ENCODE measurements around the gene ATXN10.

ATXN10 gene

DNA sequence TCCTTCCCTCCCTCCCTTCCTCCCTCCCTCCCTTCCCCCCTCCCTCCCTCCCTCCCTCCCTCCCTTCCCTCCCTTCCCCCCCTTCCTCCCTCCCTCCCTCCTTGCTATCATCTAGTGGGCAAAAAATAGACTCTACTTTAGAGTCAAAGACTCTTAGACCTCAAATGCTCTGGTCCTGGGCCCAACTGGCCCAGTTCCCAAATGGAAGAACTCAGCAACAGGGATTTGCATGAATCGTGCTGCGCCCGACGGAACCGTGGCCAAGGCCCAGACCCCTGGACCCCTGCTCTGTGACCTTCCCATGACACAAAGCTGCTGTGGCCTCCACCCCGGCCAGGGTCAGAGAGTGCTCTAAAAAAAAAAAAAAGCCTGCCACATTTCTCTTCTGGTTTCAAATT, 207.9 kb downstream of the ATXN10 start:
- no peak for DNase-seq (ENCODE audit: low read depth, low spot score)

DNA sequence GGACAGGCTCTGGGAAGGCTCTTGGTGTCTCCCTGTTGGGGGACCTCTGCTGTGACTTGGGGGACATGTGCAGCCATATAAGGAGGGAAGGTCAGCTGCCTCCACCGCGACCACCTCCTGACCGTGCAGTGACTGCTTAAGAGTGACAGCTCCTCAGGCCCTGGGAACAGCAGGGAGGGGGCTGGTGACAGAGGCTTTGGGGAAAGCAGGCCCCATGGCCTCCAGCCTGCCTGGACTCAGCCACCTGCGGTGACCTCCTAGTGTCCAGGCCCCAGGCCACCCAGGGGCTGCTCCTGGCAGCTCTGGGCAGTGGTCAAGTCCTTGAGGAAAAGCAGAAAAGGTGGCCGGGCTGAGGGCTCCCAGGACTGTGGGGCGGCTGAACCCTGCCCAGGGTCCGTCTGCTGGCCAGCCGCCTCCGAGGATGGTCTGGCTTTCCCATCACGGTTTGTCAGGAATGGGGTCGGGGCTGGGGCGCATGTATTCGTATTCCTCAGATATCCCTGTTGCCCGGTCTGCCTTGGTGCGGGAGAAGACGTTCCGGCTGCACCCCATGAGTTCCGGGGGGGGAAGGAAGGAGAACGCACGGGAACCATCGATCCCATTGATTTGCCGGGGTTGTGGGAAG, 208.6 kb downstream of the ATXN10 start:
- no peak for DNase-seq (ENCODE audit: low read depth, low spot score)
- no peak overlapping the region for H3K4me3 ChIP-seq (ENCODE audit: low read length)

More for the DNA sequence above, 207.9 kb downstream of the ATXN10 start:
- no peak overlapping the region for H3K4me3 ChIP-seq (ENCODE audit: low read length)

DNA sequence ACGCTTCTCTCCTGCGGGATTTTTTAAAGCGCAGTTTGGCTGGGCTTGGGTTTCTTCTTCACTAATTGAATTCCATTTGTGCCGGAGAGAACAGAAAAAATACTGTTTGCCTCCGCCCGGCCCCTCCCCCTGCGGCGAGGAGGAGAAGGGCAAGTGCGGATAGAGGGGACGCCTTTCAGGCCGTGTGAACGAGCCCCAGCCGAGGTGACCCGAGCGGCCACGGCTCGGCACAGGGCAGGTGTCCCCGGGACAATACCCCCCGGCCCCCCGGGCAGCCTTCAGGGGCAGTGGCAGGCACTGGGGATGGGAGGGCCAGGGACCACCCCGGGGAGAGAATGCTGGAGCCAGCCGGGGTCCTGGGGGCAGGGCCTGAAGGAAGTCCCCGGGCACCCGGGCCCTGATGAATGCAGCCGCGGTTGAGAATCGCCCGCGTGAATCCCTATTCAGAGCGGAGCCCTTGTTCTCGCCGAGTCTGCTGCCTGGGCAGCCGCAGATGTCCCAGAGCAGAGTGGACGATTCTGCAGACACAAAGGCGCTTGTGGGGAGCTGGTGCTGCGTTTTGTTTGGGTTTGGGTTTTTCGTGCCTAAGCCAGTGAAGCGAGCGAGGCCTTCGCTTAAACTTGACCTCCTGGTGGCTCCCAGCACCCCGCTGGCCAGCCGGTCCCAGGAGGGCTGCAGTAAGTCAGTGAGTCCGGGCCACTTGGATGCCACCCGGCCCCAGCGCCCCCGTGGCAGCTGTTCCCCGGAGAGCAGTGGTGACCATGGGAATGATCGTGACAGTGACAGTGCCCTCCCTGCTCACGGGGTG, 209.3 kb downstream of the ATXN10 start:
- DNase-seq (ENCODE audit: low read depth, low spot score): no peak
- no peak overlapping the region for H3K4me3 ChIP-seq (ENCODE audit: low read length)

DNA sequence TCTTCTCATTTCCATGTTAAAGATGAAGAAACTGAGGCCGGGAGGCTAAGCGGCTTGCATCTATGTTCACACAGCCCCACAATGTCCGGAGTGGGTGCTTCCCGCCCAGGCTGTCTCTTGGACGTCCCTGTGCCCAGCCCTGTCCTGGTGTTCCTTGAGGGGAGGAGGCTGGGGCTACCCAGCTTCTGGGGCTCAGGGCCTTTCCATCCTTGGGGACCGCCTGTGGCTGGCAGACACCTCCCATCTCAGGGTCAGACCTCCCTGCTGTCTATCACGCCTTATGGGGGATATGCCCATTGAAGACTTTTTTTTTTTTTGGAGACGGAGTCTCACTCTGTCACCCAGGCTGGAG, 209.9 kb downstream of the ATXN10 start:
- no peak overlapping the region for H3K4me3 ChIP-seq (ENCODE audit: low read length)

DNA sequence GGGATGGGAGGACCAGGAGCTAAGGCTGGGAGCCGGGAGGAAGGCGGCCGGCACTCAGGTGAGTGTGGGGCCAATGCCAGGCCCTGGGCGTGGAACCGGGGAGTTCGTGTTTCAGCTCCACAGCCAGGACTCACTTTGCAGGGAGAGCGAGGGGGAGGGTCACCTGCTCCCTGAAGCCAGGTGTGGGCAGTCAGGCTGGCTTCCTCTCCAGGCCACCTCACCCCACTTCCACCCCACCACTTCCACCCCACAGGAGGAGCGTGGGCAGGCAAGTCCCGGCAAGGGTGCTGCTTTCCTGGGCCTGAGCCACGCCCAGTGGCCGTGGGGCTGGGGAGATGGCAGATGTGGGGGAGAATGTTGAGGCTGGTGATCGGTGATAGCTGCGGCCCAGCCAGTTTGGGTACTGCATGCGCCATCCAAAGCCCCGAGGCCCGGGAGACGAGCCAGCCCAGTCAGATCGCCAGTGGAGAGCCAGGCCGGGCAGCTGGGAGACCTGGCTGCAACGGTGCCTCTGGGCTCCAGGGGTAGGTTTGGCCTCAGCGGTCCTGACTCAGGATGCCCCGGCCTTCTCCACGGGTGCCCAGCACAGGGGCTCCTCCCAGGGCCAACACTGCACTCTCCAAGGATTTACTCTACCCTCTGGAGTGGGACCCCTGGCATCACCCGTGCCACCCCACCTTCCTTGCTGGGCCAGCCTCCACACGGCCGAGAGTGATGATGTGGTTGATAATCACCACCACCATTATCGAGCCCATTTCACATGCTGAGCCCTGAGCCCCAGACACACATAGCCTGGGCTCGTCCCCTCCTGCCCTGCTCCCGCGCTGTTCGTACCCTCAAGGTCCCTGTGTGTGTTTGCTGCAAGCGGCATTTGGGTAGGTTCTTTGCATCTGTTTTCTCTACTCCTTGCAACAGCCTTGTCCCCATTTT, 211.5 kb downstream of the ATXN10 start:
- DNase-seq (ENCODE audit: low read depth, low spot score): no peak
- no peak overlapping the region for H3K4me3 ChIP-seq (ENCODE audit: low read length)

More for the DNA sequence above, 209.9 kb downstream of the ATXN10 start:
- no peak for DNase-seq (ENCODE audit: low read depth, low spot score)

DNA sequence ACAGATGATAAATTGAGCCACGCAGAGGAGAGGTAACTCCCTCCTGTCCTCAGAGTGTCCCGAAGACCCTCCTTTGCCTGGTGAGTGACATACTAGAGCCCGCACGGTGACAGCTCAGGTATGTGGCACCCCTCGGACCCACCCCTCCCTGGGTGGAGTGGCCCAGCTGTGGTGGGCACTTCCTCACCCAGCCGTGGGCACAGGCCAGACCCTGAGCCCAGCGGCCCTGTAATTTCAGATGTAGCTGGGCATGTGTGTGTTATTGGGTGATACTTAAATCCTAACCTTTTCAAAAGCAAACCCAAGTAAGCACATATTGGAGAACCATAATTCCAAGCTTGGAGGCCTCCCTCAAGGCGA, 212.2 kb downstream of the ATXN10 start:
- H3K4me3 ChIP-seq (ENCODE audit: low read length): no peak overlapping the region
- no peak for DNase-seq (ENCODE audit: low read depth, low spot score)

- no peak for DNase-seq (ENCODE audit: low read depth, low spot score)
- no peak overlapping the region for H3K4me3 ChIP-seq (ENCODE audit: low read length)
Observed at GRCh38 chr22:45884201-45885062, 212.8 kb downstream of the ATXN10 start.

DNA sequence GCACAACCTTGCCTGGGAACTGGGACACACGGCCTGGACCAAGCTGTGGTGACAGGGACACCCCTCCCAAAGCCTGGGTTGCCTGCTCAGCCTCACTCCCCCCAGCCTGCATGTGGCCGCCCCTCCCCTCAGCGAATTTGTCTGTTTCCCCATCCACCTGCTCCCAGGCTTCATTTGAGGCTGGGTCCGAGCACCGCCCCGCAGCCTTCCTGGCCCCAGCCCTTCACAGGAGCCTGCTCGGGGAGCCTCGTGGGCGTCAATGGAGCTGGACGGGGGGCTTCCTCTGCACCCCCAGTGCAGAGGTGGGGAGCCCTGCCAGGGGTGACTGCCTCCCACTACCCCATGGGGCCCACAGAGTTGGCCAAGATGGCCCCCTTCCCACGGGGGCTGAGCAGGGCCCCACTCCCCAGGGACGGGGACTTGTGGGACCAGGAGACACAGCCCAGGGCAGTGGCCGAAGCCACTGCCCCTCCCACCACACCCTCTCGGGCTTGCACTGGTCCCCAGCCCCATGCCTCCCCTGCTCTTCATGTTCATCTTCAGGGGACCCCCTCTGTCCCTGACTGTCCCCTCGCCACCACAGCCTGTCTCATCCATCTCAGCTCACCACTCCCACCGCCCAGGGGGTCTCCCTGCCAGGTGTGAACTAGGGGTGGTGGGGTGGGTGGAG, 213.7 kb downstream of the ATXN10 start:
- no peak for DNase-seq (ENCODE audit: low read depth, low spot score)
- no peak overlapping the region for H3K4me3 ChIP-seq (ENCODE audit: low read length)

- DNase-seq (ENCODE audit: low read depth, low spot score): no peak
- H3K4me3 ChIP-seq (ENCODE audit: low read length): no peak overlapping the region
Observed at GRCh38 chr22:45885941-45886395, 214.3 kb downstream of the ATXN10 start.

DNA sequence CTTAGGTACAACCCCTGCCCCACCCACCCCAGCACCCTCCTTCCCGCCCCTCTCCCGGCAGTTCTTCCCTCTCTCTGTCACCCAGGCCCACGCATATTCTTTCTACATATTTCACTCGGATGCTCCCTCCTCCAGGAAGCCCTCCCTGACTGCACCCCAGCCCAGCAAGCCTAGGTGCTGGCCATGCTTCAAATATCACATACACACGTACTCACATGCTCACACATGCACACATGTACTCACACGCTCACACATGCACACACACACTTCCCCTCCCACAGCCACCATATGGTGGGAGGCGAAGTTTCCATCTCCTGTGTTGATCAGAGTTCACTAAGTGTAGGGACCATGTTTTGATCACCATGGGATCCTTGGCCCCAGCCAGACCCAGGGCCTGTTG, 214.9 kb downstream of the ATXN10 start:
- no peak overlapping the region for H3K4me3 ChIP-seq (ENCODE audit: low read length)
- DNase-seq (ENCODE audit: low read depth, low spot score): no peak

GRCh38 chr22:45887202-45888131, 215.8 kb downstream of the ATXN10 start:
- DNase-seq (ENCODE audit: low read depth, low spot score): no peak
- no peak overlapping the region for H3K4me3 ChIP-seq (ENCODE audit: low read length)

DNA sequence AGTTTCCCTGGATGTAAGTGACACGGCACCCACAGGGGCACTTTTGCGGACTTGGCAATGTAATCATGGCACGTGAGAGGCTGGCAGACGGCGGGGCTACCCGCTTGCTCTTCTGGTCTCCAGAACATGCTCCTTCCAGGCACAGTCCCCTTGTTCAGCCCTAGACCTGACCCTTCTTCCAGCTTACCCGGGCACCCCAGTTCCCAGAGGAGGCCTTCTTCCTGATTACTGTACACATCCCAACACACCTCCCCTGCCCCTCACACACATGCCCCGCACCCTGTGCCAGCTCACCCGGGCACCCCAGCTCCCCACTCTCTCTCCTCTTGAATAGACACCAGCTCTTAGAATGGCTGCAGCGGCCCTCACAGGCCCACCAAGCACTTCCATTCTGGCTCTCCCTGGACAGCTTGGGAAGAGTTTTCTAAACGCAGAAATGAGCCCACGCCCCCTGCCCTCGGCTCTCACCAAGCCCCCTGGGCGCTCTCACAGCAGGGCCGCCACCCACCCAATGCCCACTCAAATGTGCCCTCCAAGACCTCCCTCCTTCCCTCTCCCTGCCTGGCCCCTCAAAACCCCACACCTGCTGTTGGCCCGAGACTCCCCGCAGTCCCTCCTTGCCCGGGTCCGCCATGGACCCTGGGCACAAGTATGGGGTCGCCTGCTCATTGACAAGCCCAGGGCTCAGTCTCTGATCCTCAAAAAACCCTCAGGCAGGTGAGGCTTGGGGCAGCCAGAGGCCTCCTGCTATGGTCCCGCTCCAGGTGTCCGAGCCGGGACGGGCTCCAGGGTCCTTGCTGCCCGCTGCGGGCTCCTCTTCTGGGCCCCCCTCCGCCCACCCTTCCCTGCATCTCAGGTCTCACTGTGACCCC, 216.8 kb downstream of the ATXN10 start:
- no peak for DNase-seq (ENCODE audit: low read depth, low spot score)
- no peak overlapping the region for H3K4me3 ChIP-seq (ENCODE audit: low read length)

- no peak overlapping the region for H3K4me3 ChIP-seq (ENCODE audit: low read length)
- DNase-seq (ENCODE audit: low read depth, low spot score): no peak
Observed at GRCh38 chr22:45889093-45889538, 217.5 kb downstream of the ATXN10 start.

DNA sequence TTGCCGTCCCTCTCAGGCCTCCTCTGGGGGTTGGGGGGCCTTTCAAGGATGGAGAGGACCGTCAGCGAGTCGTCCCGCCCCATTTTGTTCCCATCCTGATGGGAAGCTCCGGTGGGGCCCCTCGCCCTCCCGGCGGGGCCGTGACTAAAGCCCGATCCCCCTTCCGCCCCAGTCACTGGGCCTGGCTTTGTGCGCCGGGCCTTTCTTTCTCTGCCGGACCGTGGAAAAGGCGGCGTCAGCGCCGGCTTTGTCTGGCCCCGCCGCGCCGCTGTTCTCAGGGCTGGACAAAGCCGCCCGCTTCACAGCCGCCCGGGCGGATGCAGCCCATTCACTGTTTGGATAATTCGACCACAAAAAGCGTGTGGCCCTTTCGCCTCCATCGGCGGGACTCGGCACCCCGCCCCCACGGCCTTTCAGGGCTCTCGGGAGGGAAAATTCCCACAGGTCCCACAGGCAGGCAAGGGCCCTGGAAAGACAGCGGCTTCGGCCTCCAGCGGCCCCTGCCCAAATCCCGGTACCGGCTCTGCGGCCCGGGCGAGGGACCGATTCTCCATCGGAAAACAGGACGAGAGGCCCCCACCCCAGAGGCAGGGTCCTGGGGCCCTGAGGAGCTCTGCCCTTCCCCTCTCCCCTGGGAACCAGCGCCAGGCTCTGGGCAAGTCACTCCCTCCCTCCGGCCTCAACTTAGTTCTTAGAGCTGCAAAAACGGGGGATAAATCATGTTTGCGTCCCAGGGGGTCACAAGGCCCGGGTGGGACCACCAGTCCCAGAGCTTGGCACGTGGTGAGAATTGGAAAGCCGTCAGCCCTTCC, 218.1 kb downstream of the ATXN10 start:
- no peak for DNase-seq (ENCODE audit: low read depth, low spot score)

GRCh38 chr22:45890351-45890635, 218.7 kb downstream of the ATXN10 start:
- no peak for DNase-seq (ENCODE audit: low read depth, low spot score)
- no peak overlapping the region for H3K4me3 ChIP-seq (ENCODE audit: low read length)

More for the DNA sequence above, 218.1 kb downstream of the ATXN10 start:
- H3K4me3 ChIP-seq (ENCODE audit: low read length): no peak overlapping the region

DNA sequence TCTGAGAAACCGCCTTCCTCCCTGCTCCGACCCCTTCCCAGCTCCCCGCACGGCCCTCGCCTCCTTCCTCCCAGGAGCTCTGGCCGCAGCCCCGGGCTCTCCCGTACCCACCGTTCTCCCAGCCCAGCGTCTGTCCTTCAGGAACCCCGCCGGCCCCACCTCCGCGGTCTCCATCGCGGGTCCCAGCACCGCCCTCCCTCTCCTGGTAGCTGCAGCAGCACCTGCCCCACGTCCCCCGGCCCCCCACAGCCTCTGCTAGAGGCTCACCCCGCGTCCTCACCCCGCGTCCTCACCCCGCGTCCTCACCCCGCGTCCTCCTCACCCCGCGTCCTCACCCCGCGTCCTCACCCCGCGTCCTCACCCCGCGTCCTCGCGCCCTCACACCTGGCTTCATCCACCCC, 219.4 kb downstream of the ATXN10 start:
- DNase-seq (ENCODE audit: low read depth, low spot score): no peak
- H3K4me3 ChIP-seq (ENCODE audit: low read length): no peak overlapping the region

Measured in Jurkat, Clone E6-1 (cell line).